ENCODE data around the gene CCT5. TPM values are rescaled to one million over a fixed set of nuclear protein-coding genes. Genes with fewer than 3 reads are reported as not detected.
"Not testable (repeated sequence)": the region's sequence is repeated elsewhere in the genome, so short reads cannot be mapped to it uniquely, and the experiment has no call there.

Gene CCT5
- total RNA-seq, 2 donors from 2014 or later = 113 to 140 TPM

DNA sequence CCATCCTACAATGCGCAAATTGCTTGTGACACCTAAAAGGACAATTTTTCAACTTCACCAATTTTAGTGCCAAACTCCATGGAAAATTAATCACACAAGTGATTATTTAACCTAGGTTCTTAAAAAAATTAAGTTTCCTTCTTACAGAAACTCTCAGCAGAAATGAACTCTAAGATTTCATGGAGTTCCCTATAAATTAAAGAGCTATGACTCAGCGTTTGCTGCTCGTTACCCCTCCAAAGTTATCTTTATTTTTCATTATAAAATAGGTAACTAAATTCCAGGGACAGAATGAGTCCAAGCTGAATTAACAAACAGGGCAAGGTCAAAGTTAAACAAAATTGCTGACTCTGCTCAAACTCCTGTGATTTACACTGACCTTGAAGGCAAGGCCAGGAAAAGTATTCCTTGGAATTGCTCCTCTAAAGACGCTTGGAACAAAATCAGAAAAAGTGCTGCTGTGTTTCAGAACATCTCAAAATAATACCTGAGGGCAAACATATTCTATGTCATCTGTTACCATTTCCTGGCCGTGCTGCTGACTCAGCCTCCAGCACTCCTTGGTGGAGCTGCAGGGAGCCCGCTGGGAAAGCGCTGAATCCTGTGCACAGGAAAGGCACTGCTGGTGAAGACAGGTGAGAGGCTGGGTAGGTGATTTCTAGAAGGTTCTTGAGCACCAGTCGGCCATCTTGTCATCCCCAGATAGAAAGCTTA is 60.1 kb downstream of the CCT5 start:
- intact Hi-C loops (cut with DNase I) = no loop called here
- TF ChIP-seq POLR2A (IDR thresholded peaks at IDR 0.05) (no peak), POLR2AphosphoS5 (IDR thresholded peaks at IDR 0.05) (peak; percentile 42)

GRCh38 chr5:10310835-10311570 is 60.9 kb downstream of the CCT5 start:
- WGBS = 70% methylated on average over 8 of the region's 8 CpGs
- H3K4me3 ChIP-seq; H3K27me3 ChIP-seq (replicated peaks; ENCODE audit: insufficient read depth); H3K4me1 ChIP-seq (replicated peaks); intact Hi-C loops (cut with DNase I); H3K36me3 ChIP-seq; H3K9me3 ChIP-seq; DNase-seq (ENCODE audit: low spot score): not testable (repeated sequence)
- peak overlapping the region; percentile 42 to 43 for H3K27ac ChIP-seq

More for the DNA sequence above, 60.1 kb downstream of the CCT5 start:
- H3K4me3 ChIP-seq = no peak overlapping the region
- no peaks in the 10 kb centered on the region for H3K36me3 ChIP-seq
- no peaks in the 10 kb centered on the region for H3K4me1 ChIP-seq (replicated peaks)
- 35% methylated on average over 8 of the region's 8 CpGs for WGBS
- peak; percentile 39 for DNase-seq (ENCODE audit: low spot score)
- H3K27me3 ChIP-seq (replicated peaks; ENCODE audit: insufficient read depth) = no peaks in the 10 kb centered on the region
- peak overlapping the region; percentile 42 to 43 for H3K27ac ChIP-seq
- no peaks in the 10 kb centered on the region for H3K9me3 ChIP-seq

DNA sequence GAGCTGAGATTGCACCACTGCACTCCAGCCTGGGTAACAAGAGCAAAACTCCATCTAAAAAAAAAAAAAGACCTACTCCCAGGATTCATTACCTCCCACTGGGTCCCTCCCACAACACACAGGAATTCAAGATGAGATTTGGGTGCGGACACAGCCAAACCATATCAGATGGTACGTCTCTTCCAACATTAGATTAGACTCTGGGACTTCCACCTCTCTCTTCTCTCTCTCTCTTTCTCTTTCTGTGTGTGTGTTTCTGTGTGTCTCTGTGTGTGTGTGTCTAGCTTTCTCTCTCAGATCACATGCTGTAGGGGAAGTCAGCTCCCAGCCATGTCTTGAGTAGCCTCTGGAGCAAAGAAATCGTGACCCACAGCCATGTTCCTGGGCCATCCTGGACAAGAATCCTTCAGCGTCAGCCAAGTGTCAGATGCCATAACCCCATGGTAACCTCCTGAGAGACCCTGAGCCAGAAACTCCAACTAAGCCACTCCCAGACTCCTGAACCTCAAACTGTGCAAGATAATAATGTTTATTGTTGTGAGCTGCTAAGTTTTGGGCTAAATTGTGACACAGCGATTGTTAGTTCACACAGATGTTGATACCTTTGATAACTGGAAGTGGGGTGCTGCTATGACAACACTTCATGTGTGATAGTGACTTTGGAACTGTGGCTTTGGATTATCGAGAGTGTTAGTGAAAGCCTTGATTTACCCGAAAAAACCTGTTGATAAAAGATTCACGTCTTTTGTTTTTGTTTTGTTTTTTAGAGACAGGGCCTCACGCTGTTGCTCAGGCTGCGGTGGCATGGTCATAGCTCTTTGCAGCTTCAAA is 61.7 kb downstream of the CCT5 start:
- no peaks in the 10 kb centered on the region for H3K9me3 ChIP-seq
- no peaks in the 10 kb centered on the region for H3K27me3 ChIP-seq (replicated peaks; ENCODE audit: insufficient read depth)
- TF ChIP-seq POLR2A (IDR thresholded peaks at IDR 0.05) (no peak), POLR2AphosphoS5 (IDR thresholded peaks at IDR 0.05) (no peak)
- TF ChIP-seq, protein P1, sequence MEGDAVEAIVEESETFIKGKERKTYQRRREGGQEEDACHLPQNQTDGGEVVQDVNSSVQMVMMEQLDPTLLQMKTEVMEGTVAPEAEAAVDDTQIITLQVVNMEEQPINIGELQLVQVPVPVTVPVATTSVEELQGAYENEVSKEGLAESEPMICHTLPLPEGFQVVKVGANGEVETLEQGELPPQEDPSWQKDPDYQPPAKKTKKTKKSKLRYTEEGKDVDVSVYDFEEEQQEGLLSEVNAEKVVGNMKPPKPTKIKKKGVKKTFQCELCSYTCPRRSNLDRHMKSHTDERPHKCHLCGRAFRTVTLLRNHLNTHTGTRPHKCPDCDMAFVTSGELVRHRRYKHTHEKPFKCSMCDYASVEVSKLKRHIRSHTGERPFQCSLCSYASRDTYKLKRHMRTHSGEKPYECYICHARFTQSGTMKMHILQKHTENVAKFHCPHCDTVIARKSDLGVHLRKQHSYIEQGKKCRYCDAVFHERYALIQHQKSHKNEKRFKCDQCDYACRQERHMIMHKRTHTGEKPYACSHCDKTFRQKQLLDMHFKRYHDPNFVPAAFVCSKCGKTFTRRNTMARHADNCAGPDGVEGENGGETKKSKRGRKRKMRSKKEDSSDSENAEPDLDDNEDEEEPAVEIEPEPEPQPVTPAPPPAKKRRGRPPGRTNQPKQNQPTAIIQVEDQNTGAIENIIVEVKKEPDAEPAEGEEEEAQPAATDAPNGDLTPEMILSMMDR (IDR thresholded peaks at IDR 0.05) = no peak
- no peak overlapping the region for H3K27ac ChIP-seq
- H3K4me1 ChIP-seq (replicated peaks) = no peaks in the 10 kb centered on the region
- DNase-seq (ENCODE audit: low spot score) = no peak
- no peaks in the 10 kb centered on the region for H3K36me3 ChIP-seq
- 85% methylated on average over 10 of the region's 10 CpGs for WGBS
- no peak overlapping the region for H3K4me3 ChIP-seq
- intact Hi-C loops (cut with DNase I) = no loop called here

GRCh38 chr5:10315201-10315600 is 65.1 kb downstream of the CCT5 start:
- H3K4me1 ChIP-seq (replicated peaks) = no peaks in the 10 kb centered on the region
- H3K9me3 ChIP-seq = no peaks in the 10 kb centered on the region
- H3K36me3 ChIP-seq = no peaks in the 10 kb centered on the region
- 57% methylated on average over 5 of the region's 5 CpGs for WGBS
- no peak overlapping the region for H3K27ac ChIP-seq
- H3K4me3 ChIP-seq = no peak overlapping the region
- no peaks in the 10 kb centered on the region for H3K27me3 ChIP-seq (replicated peaks; ENCODE audit: insufficient read depth)
- TF ChIP-seq POLR2AphosphoS5 (IDR thresholded peaks at IDR 0.05) (no peak), POLR2A (IDR thresholded peaks at IDR 0.05) (no peak)
- TF ChIP-seq, protein P1 (IDR thresholded peaks at IDR 0.05) = no peak
- intact Hi-C loops (cut with DNase I) = no loop called here
- no peak for DNase-seq (ENCODE audit: low spot score)

Small RNAs within 50 kb of the gene (small RNA-seq; reads per million reads assigned to genes)
- 0 reads per million in 2 donors for gene RF00019

Other genes with a start within 250 kb of the CCT5 start
- 10 to 100 TPM; 18.1 to 25.9 TPM for gene ATPSCKMT, start 392 bp upstream of the CCT5 start, total RNA-seq
- 10 to 100 TPM; 11.2 to 20.3 TPM for gene CMBL, start 57.6 kb downstream of the CCT5 start, total RNA-seq
- 10 to 100 TPM; 65.3 to 86.5 TPM for gene MARCHF6, start 103.4 kb downstream of the CCT5 start, total RNA-seq
- gene ROPN1L, start 191.6 kb downstream of the CCT5 start, total RNA-seq = 10 to 100 TPM in 1 of 2 donors, not detected in 1; 34.9 TPM

Data from prostate gland (tissue), 2 donors.